ENCODE data around the gene DDIT4.
"Not testable (repeated sequence)": the region's sequence is repeated elsewhere in the genome, so short reads cannot be mapped to it uniquely, and the experiment has no call there.

The DDIT4 gene

DNA sequence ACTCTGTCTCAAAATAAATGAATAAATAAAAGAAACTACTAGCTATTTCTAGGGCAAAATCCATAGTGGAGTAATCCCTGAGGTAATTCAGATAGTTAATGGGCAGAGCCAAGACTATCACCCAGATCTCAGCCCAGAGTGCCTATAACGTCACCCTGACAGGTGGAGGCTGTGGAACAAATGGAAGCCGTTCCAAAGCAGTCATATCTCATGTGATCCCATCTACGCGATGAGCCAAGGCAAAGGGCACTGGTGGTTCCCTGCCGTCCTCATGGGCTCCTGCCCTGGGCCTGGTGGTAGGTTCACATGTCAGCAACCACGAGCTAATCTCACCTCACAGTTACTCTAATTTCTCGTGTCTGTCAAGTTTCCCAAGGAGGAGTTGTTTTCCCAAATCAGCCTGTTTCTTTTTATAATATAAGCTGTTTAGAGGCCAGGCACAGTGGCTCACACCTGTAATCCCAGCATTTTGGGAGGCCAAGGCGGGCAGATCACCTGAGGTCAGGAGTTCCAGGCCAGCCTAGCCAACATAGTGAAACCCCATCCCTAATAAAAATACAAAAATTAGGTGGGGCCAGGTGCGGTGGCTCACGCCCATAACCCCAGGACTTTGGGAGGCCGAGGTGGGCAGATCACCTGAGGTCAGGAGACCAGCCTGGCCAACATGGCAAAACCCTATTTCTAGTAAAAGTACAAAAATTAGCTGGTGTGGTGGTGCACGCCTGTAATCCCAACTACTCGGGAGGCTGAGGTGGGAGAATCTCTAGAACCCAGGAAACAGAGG lies 35.1 kb upstream of the DDIT4 start:
- H3K4me3 ChIP-seq (ENCODE audit: low read length in 2 of 2) = no peak overlapping the region
- H3K27ac ChIP-seq (ENCODE audit: low read length) = no peak overlapping the region
- no peak overlapping the region for H3K9ac ChIP-seq (ENCODE audit: low read length in 2 of 2)
- H3K9me3 ChIP-seq (ENCODE audit: control insufficient read depth in 2 of 2, low read length in 2 of 2) = no peaks in the 10 kb centered on the region
- peaks cover 15% of the 10 kb centered on the region for H3K4me1 ChIP-seq (ENCODE audit: control insufficient read depth, insufficient read depth, low read length)
- H3K36me3 ChIP-seq (ENCODE audit: control insufficient read depth in 2 of 2, insufficient read depth in 2 of 2, low read length in 2 of 2) = peaks cover 16 to 23% of the 10 kb centered on the region in 2 donors
- H3K27me3 ChIP-seq (ENCODE audit: control insufficient read depth in 1 of 2, insufficient read depth in 2 of 2, low read length in 2 of 2) = no peaks in the 10 kb centered on the region

DNA sequence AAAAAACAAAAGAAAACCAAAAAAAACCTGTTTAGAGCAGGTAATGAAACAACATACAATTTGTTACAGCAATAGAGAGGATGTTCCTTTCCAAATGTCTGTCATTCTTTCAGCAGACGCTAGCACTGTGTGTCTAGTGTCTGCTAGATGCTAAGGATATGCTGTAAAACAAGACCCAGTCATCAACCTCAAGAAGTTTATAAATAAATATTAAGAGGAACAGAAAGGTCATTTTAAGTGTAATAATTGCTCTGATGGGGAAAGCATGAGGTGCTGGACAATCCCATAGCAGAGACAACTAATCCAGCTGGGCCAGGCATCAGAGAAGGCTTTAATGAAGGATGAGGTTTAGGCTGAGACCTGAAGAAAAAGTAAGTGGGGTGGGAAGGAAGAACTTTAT lies 34.3 kb upstream of the DDIT4 start:
- no peaks in the 10 kb centered on the region for H3K27me3 ChIP-seq (ENCODE audit: control insufficient read depth in 1 of 2, insufficient read depth in 2 of 2, low read length in 2 of 2)
- H3K36me3 ChIP-seq (ENCODE audit: control insufficient read depth in 2 of 2, insufficient read depth in 2 of 2, low read length in 2 of 2) = peaks cover 11 to 19% of the 10 kb centered on the region in 2 donors
- no peaks in the 10 kb centered on the region for H3K9me3 ChIP-seq (ENCODE audit: control insufficient read depth in 2 of 2, low read length in 2 of 2)
- no peak overlapping the region for H3K4me3 ChIP-seq (ENCODE audit: low read length in 2 of 2)
- peaks cover 23% of the 10 kb centered on the region for H3K4me1 ChIP-seq (ENCODE audit: control insufficient read depth, insufficient read depth, low read length)
- no peak overlapping the region for H3K9ac ChIP-seq (ENCODE audit: low read length in 2 of 2)
- no peak overlapping the region for H3K27ac ChIP-seq (ENCODE audit: low read length)

- no peak overlapping the region for H3K9ac ChIP-seq (ENCODE audit: low read length in 2 of 2)
- no peaks in the 10 kb centered on the region for H3K9me3 ChIP-seq (ENCODE audit: control insufficient read depth in 2 of 2, low read length in 2 of 2)
- peaks cover 8 to 15% of the 10 kb centered on the region in 2 donors for H3K36me3 ChIP-seq (ENCODE audit: control insufficient read depth in 2 of 2, insufficient read depth in 2 of 2, low read length in 2 of 2)
- no peak overlapping the region for H3K27ac ChIP-seq (ENCODE audit: low read length)
- no peak overlapping the region for H3K4me3 ChIP-seq (ENCODE audit: low read length in 2 of 2)
- no peaks in the 10 kb centered on the region for H3K27me3 ChIP-seq (ENCODE audit: control insufficient read depth in 1 of 2, insufficient read depth in 2 of 2, low read length in 2 of 2)
- peaks cover 31% of the 10 kb centered on the region for H3K4me1 ChIP-seq (ENCODE audit: control insufficient read depth, insufficient read depth, low read length)
Observed at GRCh38 chr10:72240371-72240770, 33.4 kb upstream of the DDIT4 start.

- peak overlapping the region; percentile 83 for H3K27ac ChIP-seq (ENCODE audit: low read length)
- H3K9me3 ChIP-seq (ENCODE audit: control insufficient read depth in 2 of 2, low read length in 2 of 2) = no peaks in the 10 kb centered on the region
- H3K9ac ChIP-seq (ENCODE audit: low read length in 2 of 2) = no peak overlapping the region
- H3K36me3 ChIP-seq (ENCODE audit: control insufficient read depth in 2 of 2, insufficient read depth in 2 of 2, low read length in 2 of 2) = peaks cover 0 to 6% of the 10 kb centered on the region in 2 donors
- H3K4me1 ChIP-seq (ENCODE audit: control insufficient read depth, insufficient read depth, low read length) = peaks cover 42% of the 10 kb centered on the region
- no peaks in the 10 kb centered on the region for H3K27me3 ChIP-seq (ENCODE audit: control insufficient read depth in 1 of 2, insufficient read depth in 2 of 2, low read length in 2 of 2)
- H3K4me3 ChIP-seq (ENCODE audit: low read length in 2 of 2) = no peak overlapping the region
Observed at GRCh38 chr10:72241691-72242252, 32.0 kb upstream of the DDIT4 start.

- no peaks in the 10 kb centered on the region for H3K9me3 ChIP-seq (ENCODE audit: control insufficient read depth in 2 of 2, low read length in 2 of 2)
- H3K9ac ChIP-seq (ENCODE audit: low read length in 2 of 2) = peak overlapping the region in 1 of 2 donors; percentile 47
- H3K36me3 ChIP-seq (ENCODE audit: control insufficient read depth in 2 of 2, insufficient read depth in 2 of 2, low read length in 2 of 2) = peaks cover 0 to 3% of the 10 kb centered on the region in 2 donors
- peak overlapping the region; percentile 83 for H3K27ac ChIP-seq (ENCODE audit: low read length)
- H3K27me3 ChIP-seq (ENCODE audit: control insufficient read depth in 1 of 2, insufficient read depth in 2 of 2, low read length in 2 of 2) = no peaks in the 10 kb centered on the region
- peak overlapping the region in 1 of 2 donors; percentile 49 for H3K4me3 ChIP-seq (ENCODE audit: low read length in 2 of 2)
- H3K4me1 ChIP-seq (ENCODE audit: control insufficient read depth, insufficient read depth, low read length) = peaks cover 51% of the 10 kb centered on the region
Observed at GRCh38 chr10:72242675-72243074, 31.0 kb upstream of the DDIT4 start.

- Histone ChIP-seq H3K27me3 (ENCODE audit: control insufficient read depth in 1 of 2, insufficient read depth in 2 of 2, low read length in 2 of 2) (no peaks in the 10 kb centered on the region), H3K36me3 (ENCODE audit: control insufficient read depth in 2 of 2, insufficient read depth in 2 of 2, low read length in 2 of 2) (no peaks in the 10 kb centered on the region), H3K27ac (ENCODE audit: low read length) (peak overlapping the region; percentile 83), H3K9me3 (ENCODE audit: control insufficient read depth in 2 of 2, low read length in 2 of 2) (no peaks in the 10 kb centered on the region), H3K4me1 (ENCODE audit: control insufficient read depth, insufficient read depth, low read length) (peaks cover 63% of the 10 kb centered on the region), H3K9ac (ENCODE audit: low read length in 2 of 2) (no peak overlapping the region), H3K4me3 (ENCODE audit: low read length in 2 of 2) (peak overlapping the region in 1 of 2 donors; percentile 35)
Observed at GRCh38 chr10:72243822-72244437, 29.8 kb upstream of the DDIT4 start.

- Histone ChIP-seq H3K27ac (ENCODE audit: low read length) (peak overlapping the region; percentile 83), H3K4me1 (ENCODE audit: control insufficient read depth, insufficient read depth, low read length) (peaks cover 67% of the 10 kb centered on the region), H3K9ac (ENCODE audit: low read length in 2 of 2) (peak overlapping the region in 1 of 2 donors; percentile 55), H3K4me3 (ENCODE audit: low read length in 2 of 2) (peak overlapping the region in 1 of 2 donors; percentile 15), H3K36me3 (ENCODE audit: control insufficient read depth in 2 of 2, insufficient read depth in 2 of 2, low read length in 2 of 2) (no peaks in the 10 kb centered on the region), H3K9me3 (ENCODE audit: control insufficient read depth in 2 of 2, low read length in 2 of 2) (no peaks in the 10 kb centered on the region), H3K27me3 (ENCODE audit: control insufficient read depth in 1 of 2, insufficient read depth in 2 of 2, low read length in 2 of 2) (no peaks in the 10 kb centered on the region)
Observed at GRCh38 chr10:72244573-72245038, 29.1 kb upstream of the DDIT4 start.

DNA sequence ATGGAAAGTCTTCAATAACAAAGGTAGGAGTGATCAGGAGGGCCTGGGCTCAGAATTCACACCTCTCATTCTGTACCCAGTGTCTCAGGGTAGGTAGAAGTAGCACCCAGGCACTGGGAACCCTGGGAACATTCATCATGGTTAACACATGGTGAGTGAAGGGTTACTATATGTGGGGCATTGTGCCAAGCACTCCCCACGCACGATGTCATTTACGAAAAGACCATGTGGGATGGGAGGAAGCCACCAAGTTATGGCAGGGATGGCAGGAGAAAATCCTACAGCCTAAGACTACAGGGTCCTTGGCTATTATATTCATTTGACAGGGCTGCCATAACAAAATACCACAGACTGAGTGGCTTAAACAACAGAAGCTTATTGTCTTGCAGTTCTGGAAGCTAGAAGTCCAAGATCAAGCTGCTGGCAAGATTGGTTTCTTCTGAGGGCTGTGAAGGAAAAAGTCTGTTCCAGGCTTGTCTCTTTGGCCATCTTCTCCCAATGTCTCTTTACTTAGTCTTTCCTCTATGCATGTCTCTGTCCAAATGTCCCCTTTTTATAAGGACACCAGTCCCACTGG lies 27.7 kb upstream of the DDIT4 start:
- peak overlapping the region in 1 of 2 donors; percentile 36 for H3K9ac ChIP-seq (ENCODE audit: low read length in 2 of 2)

GRCh38 chr10:72248468-72249151 lies 25.1 kb upstream of the DDIT4 start:
- Histone ChIP-seq H3K27me3 (ENCODE audit: control insufficient read depth in 1 of 2, insufficient read depth in 2 of 2, low read length in 2 of 2) (no peaks in the 10 kb centered on the region), H3K36me3 (ENCODE audit: control insufficient read depth in 2 of 2, insufficient read depth in 2 of 2, low read length in 2 of 2) (no peaks in the 10 kb centered on the region), H3K4me3 (ENCODE audit: low read length in 2 of 2) (peak overlapping the region; percentile 13 to 64), H3K27ac (ENCODE audit: low read length) (peak overlapping the region; percentile 98), H3K9ac (ENCODE audit: low read length in 2 of 2) (peak overlapping the region; percentile 45 to 80), H3K9me3 (ENCODE audit: control insufficient read depth in 2 of 2, low read length in 2 of 2) (no peaks in the 10 kb centered on the region), H3K4me1 (ENCODE audit: control insufficient read depth, insufficient read depth, low read length) (peaks cover 67% of the 10 kb centered on the region)

More for the DNA sequence above, 27.7 kb upstream of the DDIT4 start:
- no peaks in the 10 kb centered on the region for H3K36me3 ChIP-seq (ENCODE audit: control insufficient read depth in 2 of 2, insufficient read depth in 2 of 2, low read length in 2 of 2)
- peak overlapping the region; percentile 77 for H3K27ac ChIP-seq (ENCODE audit: low read length)
- no peaks in the 10 kb centered on the region for H3K9me3 ChIP-seq (ENCODE audit: control insufficient read depth in 2 of 2, low read length in 2 of 2)
- peaks cover 71% of the 10 kb centered on the region for H3K4me1 ChIP-seq (ENCODE audit: control insufficient read depth, insufficient read depth, low read length)
- H3K4me3 ChIP-seq (ENCODE audit: low read length in 2 of 2) = peak overlapping the region in 1 of 2 donors; percentile 29
- H3K27me3 ChIP-seq (ENCODE audit: control insufficient read depth in 1 of 2, insufficient read depth in 2 of 2, low read length in 2 of 2) = no peaks in the 10 kb centered on the region

- not testable (repeated sequence) for H3K27me3 ChIP-seq (ENCODE audit: control insufficient read depth in 1 of 2, insufficient read depth in 2 of 2, low read length in 2 of 2); H3K9me3 ChIP-seq (ENCODE audit: control insufficient read depth in 2 of 2, low read length in 2 of 2); H3K36me3 ChIP-seq (ENCODE audit: control insufficient read depth in 2 of 2, insufficient read depth in 2 of 2, low read length in 2 of 2)
- peak overlapping the region in 1 of 2 donors; percentile 80 for H3K9ac ChIP-seq (ENCODE audit: low read length in 2 of 2)
- peak overlapping the region; percentile 98 for H3K27ac ChIP-seq (ENCODE audit: low read length)
- H3K4me1 ChIP-seq (ENCODE audit: control insufficient read depth, insufficient read depth, low read length) = peaks cover 67% of the 10 kb centered on the region
- H3K4me3 ChIP-seq (ENCODE audit: low read length in 2 of 2) = peak overlapping the region; percentile 13 to 64
Observed at GRCh38 chr10:72249176-72249862, 24.4 kb upstream of the DDIT4 start.

Measured in stomach smooth muscle (tissue), 2 donors.